ENCODE data around the gene TRAF3.

Gene TRAF3

GRCh38 chr14:102948698-102949061, 171.4 kb downstream of the TRAF3 start:
- no peak for DNase-seq (ENCODE audit: low read depth)
- H3K4me3 ChIP-seq (ENCODE audit: low read depth, low read length) = no peak overlapping the region
- no peak for TF ChIP-seq CTCF (IDR thresholded peaks at IDR 0.05; ENCODE audit: insufficient read depth, low read depth, low read length, missing control alignments)

- TF ChIP-seq CTCF (IDR thresholded peaks at IDR 0.05; ENCODE audit: insufficient read depth, low read depth, low read length, missing control alignments) = no peak
- no peak overlapping the region for H3K4me3 ChIP-seq (ENCODE audit: low read depth, low read length)
- no peak for DNase-seq (ENCODE audit: low read depth)
Measured at GRCh38 chr14:102949062-102949800, 172.0 kb downstream of the TRAF3 start.

GRCh38 chr14:102949801-102950451, 172.7 kb downstream of the TRAF3 start:
- no peak for DNase-seq (ENCODE audit: low read depth)
- no peak for TF ChIP-seq CTCF (IDR thresholded peaks at IDR 0.05; ENCODE audit: insufficient read depth, low read depth, low read length, missing control alignments)
- H3K4me3 ChIP-seq (ENCODE audit: low read depth, low read length) = no peak overlapping the region

- no peak for TF ChIP-seq CTCF (IDR thresholded peaks at IDR 0.05; ENCODE audit: insufficient read depth, low read depth, low read length, missing control alignments)
- H3K4me3 ChIP-seq (ENCODE audit: low read depth, low read length) = no peak overlapping the region
- no peak for DNase-seq (ENCODE audit: low read depth)
Measured at GRCh38 chr14:102951034-102951433, 173.8 kb downstream of the TRAF3 start.

- H3K4me3 ChIP-seq (ENCODE audit: low read depth, low read length) = no peak overlapping the region
- DNase-seq (ENCODE audit: low read depth) = no peak
- TF ChIP-seq CTCF (IDR thresholded peaks at IDR 0.05; ENCODE audit: insufficient read depth, low read depth, low read length, missing control alignments) = no peak
Measured at GRCh38 chr14:102951799-102952198, 174.6 kb downstream of the TRAF3 start.

- no peak for DNase-seq (ENCODE audit: low read depth)
- no peak overlapping the region for H3K4me3 ChIP-seq (ENCODE audit: low read depth, low read length)
- no peak for TF ChIP-seq CTCF (IDR thresholded peaks at IDR 0.05; ENCODE audit: insufficient read depth, low read depth, low read length, missing control alignments)
Measured at GRCh38 chr14:102952276-102952675, 175.0 kb downstream of the TRAF3 start.
